HL-60/S4 (cell line): Measurements from ENCODE around the gene RALGDS.

Experiments
- in situ Hi-C: fragments of 300-500 bp; cut with MboI; formaldehyde crosslinking; loops from 2 replicates; pipeline ENCODE4 v1.14.3; 2022; ENCODE audit warnings: low sequenced_read_pairs

Gene RALGDS

GRCh38 chr9:133139246-133140173 lies 18.5 kb upstream of the RALGDS start:
- in situ Hi-C loops: loop anchor here (10.0 kb wide), 1 partner anchor 95 kb away; no protein-coding TSS in a partner anchor

DNA sequence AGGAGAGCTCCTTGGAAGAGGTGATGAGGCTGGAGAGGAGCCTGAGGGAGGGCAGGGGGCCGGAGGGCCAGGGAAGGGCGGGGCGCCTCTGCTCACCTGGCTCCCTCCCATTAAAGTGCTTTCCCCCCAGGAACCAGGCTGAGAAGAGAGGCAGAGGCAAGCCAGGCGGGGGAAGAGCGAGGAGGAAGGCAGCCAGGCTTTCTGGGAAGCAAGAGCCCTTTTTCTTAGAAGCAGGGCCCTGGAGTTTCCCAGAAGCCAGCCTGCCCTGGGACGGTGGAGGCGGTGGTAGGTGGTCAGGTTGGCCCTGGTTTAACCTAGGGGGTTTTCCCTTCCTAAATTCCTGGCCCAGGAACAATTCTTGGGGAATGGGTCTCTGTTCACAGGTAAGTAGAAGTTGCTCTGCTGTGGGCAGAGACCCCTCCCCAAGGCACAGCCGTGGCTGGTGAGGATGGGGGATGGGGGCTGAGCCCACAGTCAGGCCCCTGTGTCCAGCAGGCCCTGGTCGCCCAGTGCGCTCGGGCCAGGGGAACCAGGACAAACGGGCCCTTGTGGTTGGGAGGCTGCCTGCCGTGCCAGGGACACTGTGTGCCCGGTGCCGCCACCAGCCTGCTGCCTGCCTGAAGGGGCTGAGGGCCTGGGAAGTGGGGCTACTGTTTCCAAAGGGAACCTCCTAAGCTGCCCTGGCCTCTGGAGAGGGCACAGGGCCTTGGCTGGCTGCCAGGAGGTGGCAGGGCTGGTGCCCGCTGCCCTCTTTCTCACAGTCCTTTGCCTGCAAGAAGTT lies 16.6 kb upstream of the RALGDS start:
- in situ Hi-C loops: no loop called here

- in situ Hi-C loops: no loop called here
Measured at GRCh38 chr9:133135146-133135745, 14.2 kb upstream of the RALGDS start.

DNA sequence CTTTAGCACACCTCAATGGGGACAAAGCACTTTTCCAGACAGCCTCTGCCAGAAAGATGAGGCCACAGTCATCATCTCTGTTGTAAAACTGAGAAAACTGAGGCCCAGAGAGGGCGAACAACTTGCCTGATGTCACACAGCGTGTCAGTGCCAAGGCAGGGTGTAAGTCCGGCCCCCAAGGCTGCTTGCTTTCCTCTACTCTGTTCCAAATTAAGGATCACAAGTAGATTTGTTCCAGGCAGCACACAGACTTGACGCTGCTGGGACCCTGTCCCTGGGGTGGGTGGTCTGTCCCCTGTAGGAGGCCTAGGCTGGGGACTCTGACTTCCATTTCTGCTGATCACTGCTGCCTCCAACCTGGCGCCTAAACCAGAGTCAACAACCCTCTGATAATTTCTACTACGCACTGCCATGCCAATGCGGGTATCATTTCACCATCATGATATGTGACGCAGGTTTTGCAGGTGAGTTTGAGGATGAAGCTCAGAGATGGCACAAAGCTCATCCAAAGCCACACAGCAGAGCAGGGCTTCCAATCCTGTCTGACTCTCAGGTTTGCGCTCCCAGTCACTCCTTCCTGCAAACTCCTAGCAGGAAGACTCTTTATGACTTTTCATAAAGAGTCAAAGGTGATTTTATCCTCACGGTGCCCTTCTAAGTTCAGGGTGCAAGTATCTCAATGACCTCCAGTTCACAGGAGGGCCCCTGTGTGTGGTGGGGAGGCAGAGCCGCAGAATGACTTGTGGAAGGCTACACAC lies 13.5 kb upstream of the RALGDS start:
- in situ Hi-C loops: no loop called here

DNA sequence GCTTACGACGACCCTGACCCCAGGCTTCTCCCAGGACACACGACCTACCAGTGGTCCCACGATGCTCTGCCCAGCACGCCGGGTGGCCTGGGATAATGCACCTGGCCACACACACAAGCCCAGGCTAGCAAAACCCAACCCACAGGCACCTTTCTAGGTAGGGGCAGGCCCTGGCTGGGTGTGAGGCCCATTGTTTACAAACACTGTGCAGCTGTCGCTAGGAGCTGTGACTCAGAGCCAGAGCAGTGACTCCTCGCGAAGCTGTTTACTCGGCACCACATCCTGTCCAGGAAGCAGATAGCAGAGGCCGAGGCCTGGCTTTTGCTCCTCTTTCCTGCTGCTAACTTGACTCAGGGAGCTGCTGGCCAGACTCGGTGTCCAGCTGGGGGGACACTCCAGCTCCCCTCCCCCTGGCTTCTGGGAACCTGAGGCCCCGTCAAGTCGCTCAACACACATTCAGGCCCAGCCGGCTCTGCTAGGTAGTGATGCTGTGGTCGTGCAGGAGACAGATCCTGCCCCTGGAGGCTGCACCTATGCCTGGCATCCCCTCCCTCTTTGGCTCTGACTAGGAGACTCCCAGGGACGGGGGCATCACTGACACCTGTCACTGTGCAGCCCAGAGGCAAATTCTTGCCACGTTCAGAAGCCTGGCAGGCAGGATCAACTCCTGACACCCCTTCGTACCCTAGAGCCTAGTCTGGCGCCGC lies 12.8 kb upstream of the RALGDS start:
- in situ Hi-C loops: no loop called here

DNA sequence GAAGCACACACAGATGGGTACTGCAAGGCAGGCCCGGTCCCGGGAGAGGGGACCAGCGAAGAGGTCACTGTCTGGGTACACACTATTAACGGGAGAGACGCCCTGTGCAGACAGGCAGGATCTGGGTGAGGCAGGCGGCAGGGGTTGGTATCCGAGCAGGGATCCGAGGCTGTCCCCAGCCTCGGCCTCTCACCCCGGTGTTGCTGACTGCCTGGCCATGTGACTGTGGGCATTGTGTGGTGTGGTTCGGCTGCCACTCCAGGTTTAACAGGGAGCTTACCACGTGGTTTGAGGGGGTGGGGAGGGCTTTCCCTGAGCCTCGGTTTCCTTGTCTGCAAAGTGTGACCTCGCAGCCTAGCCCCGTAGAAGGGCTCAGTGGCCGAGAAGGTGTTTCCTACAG lies 11.1 kb upstream of the RALGDS start:
- in situ Hi-C loops: no loop called here

DNA sequence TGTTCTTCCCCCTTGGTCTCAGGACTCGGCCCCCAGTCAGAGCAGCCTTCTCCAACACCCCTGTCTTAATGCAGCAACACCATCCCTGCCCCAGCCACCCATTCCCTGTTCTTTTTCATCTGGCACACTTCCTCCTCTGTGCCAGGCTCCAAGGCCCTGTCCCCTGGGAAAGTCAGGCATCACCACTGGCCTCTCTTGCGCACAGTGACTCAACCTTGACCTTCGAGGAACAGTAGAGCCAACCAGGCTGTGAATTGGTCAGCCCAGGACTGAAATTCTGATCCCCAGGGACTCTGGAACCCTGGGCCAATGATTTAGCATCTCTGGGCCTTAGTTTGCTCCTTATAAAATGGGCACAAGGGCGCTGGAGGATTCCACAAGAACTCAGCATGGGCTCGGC lies 10.5 kb upstream of the RALGDS start:
- in situ Hi-C loops: no loop called here

DNA sequence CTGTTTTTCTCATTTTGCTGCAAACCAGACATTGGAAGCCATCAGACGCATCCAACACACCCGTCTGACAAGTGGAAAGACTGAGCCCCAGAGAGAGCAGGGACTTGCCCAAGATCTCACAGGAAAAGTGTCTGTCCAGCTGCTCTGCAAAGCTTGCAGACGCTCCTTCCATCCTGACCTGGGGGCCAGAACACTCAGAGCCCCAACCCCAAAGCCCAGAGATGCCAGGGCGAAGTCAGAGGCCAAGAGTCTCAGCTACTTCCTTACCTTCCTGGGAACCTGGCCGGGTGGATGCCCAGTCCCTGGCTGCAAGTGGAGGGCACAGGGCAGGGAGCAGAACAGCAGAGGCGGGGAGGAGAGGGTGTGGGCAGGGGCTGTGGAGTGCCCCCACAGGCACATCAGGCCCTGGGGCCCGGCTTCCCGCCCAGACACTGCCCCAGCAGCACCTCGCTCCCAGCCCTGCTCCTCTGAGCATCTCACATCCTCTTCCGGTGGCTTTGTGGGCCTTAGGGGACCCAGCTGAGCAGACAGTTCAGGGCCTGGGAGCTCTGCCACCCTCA lies 9.7 kb upstream of the RALGDS start:
- in situ Hi-C loops: no loop called here

DNA sequence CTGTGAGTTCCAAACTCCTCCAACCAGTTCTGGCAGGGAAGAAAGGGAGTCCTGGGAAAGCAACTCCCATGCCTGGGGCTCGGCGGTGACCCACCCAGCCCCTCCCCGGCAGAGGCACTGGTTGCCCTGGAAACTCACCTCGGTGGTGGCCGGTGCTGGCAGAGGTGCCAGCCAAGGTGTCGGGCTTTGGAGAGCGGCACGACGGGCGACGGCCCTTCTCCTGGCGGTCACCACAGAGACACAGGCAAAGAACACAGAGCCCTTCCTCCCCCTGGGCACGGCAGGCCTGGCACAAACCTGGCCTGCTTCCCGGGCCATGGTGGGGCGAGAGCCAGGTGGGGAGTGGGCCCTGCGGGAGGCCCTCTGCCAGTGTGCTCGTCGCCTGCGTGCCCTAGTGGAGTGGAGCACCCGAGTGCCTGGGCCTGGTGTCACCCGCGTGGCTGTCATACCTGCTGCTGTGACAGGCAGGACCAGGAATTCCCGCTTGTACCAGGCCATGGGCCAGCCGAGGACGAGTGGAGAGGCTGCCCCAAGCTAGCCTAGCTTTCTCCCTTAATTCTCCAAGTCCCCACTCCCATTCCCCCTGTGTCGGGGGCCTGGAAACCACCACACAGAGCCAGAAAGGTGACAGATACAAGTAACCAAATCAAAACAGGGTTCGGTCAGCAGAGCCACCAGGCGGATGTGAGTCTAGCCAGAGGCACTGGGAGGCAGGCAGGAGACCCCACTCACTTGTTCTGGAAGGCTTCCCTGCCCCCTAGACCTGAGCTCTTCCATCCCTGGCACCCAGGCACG lies 8.2 kb upstream of the RALGDS start:
- in situ Hi-C loops: no loop called here

- in situ Hi-C loops: no loop called here
Measured at GRCh38 chr9:133128152-133128551, 7.1 kb upstream of the RALGDS start.

DNA sequence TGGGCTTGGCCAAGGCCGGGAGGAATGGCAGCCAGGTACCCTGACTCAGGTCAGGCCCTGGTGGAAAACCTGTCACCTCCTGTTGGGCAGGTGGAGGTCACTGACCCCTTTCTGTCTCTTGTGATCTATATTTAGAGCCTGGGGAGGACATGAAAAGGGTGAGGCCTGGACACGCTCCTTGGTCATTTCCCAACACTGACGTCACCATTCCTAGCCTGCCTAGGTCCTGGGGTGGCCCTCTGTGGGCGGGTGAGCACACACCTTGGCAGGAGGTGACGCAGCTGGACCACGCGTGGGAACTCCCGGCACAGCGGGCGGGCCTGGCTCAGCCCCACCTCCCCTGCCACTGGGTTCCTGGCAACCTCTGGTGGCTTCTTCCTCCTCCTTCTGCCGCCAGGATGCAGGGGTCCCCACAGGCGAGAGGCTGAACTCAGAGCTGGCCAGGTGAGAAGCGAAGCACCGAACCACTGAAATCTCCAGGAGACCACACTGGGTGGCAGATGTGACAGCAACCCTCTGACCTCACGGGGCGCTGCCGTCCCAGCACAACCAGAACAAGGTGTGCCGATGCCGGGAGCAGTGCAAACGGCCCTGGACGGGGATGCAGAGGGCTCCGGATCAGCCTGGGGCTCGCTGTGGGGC lies 6.4 kb upstream of the RALGDS start:
- in situ Hi-C loops: no loop called here

DNA sequence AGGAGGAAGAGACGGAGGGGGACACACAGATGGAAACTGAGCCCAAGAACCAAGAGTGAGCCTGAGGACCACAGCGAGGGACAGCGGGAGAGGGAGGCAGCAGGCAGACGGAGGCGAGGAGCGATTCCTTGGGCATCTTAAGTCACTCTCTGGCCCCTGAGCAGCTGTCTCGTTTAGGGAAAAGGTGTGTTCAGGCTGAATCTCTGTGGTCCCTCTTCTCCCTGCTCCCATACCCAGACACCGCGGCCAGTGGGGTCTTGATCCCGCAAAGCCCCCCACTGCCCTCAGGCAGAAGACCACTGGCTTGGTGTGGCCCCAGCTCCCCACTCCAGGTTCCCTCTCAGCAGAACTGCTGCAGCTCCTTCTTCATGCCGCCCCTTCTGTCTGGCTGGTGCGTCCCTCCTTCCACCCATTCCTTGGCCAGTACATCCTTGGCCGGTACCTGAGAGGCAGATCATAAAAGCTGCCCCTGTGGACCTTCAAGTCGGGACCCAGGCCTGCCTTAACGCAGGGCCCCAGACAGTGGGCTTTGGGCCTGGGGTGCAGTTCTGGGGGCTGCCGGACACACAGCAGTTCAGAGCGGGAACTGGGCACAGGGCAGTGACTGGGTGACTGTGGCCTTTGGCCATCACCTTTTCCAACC lies 5.8 kb upstream of the RALGDS start:
- in situ Hi-C loops: no loop called here

- in situ Hi-C loops: no loop called here
Measured at GRCh38 chr9:133125941-133126696, 5.1 kb upstream of the RALGDS start.

GRCh38 chr9:133124907-133125275 lies 3.9 kb upstream of the RALGDS start:
- in situ Hi-C loops: no loop called here

DNA sequence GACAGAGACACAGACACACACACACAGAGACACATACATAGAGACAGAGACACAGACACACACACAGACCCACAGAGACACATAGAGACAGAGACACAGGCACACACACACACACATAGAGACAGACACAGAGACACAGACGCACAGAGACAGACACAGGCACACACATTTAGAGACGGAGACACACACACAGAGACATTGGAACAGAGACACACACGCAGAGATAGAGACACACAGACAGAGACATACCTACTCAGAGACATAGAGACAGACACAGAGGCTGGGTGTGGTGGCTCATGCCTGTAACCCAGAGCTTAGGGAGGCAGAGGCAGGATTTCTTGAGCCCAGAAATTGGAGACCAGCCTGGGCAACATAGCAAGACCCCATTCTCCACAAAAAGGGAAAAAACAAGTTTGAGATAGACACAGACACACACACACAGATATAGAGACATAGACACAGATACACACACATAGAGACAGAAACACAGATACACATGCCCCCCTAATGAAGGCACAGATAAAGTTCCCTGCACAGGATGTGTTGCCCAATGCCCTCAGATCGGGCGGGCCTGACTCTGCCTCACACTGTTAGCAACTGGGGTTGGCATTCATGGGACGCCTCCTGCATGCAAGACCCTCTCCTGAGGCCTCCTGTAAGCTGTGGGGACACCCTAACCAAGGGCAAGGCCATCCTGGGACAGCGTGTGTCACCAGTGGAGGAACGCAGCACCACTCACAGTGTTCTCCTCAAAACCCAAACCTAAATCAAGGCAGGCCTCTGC lies 3.3 kb upstream of the RALGDS start:
- in situ Hi-C loops: no loop called here

- in situ Hi-C loops: no loop called here
Measured at GRCh38 chr9:133122935-133123611, 2.0 kb upstream of the RALGDS start.
